HFFc6 (cell line): Measurements from ENCODE around the gene PPOX. TPM values are rescaled to one million over a fixed set of nuclear protein-coding genes. Genes with fewer than 3 reads are reported as not detected.

ENCODE experiments used
- DNase-seq: peaks from one replicate; pipeline ENCODE4 v3.0.0-alpha.2; 2018
- H3K27ac Mint-ChIP-seq: 2 replicates; pipeline ENCODE4 v1.8.0; 2020; ENCODE audit warnings: mild to moderate bottlenecking, mixed read lengths
- H3K27me3 Mint-ChIP-seq: 2 replicates; pipeline ENCODE4 v1.8.0; 2021; ENCODE audit warnings: mild to moderate bottlenecking, moderate library complexity, mixed read lengths; ENCODE audit not compliant: insufficient read depth
- H3K36me3 Mint-ChIP-seq: 2 replicates; pipeline ENCODE4 v1.8.0; 2021; ENCODE audit warnings: low read depth, mixed read lengths
- H3K4me1 Mint-ChIP-seq: 2 replicates; pipeline ENCODE4 v1.8.0; 2020; ENCODE audit warnings: low read depth, mixed read lengths
- H3K4me3 Mint-ChIP-seq: 2 replicates; pipeline ENCODE4 v1.8.0; 2020; ENCODE audit warnings: mild to moderate bottlenecking, moderate library complexity, mixed read lengths
- H3K9me3 Mint-ChIP-seq: 2 replicates; pipeline ENCODE4 v1.8.0; 2020; ENCODE audit warnings: mild to moderate bottlenecking, mixed read lengths
- total RNA-seq, 6 experiments: library from RNA; stranded (reverse); fragmentation: NEBNext Ultra II Directional; extraction: Animal tissue kit (Norgen Biotek cat#: 25700); gene quantifications; 2 replicates in 1 of 6; 3 replicates in 5 of 6; pipeline ENCODE4 v1.2.3, GENCODE V29; 2021
- TF ChIP-seq, protein P1 (sequence below): fragments of 200-600 bp; sonication (generic); IDR thresholded peaks from 2 replicates; pipeline ENCODE4 v1.5.0; 2021; ENCODE audit warnings: antibody characterized with exemption, mild to moderate bottlenecking

The PPOX gene
- total RNA-seq, 6 experiments from 2014 or later: 11.8 to 15.2 (median 13.5) TPM

GRCh38 chr1:161131523-161132409 is 34.5 kb upstream of the PPOX start:
- Mint-ChIP-seq H3K27me3 (0 out of 2 replicates have a peak, but pooled peaks cover 1% of the 10 kb centered on the region), H3K36me3 (peaks cover 32% of the 10 kb centered on the region), H3K4me3 (no peak overlapping the region), H3K9me3 (no peaks in the 10 kb centered on the region), H3K27ac (no peak overlapping the region), H3K4me1 (peaks cover 31% of the 10 kb centered on the region)
- DNase-seq: peak; percentile 33
- TF ChIP-seq, protein P1, sequence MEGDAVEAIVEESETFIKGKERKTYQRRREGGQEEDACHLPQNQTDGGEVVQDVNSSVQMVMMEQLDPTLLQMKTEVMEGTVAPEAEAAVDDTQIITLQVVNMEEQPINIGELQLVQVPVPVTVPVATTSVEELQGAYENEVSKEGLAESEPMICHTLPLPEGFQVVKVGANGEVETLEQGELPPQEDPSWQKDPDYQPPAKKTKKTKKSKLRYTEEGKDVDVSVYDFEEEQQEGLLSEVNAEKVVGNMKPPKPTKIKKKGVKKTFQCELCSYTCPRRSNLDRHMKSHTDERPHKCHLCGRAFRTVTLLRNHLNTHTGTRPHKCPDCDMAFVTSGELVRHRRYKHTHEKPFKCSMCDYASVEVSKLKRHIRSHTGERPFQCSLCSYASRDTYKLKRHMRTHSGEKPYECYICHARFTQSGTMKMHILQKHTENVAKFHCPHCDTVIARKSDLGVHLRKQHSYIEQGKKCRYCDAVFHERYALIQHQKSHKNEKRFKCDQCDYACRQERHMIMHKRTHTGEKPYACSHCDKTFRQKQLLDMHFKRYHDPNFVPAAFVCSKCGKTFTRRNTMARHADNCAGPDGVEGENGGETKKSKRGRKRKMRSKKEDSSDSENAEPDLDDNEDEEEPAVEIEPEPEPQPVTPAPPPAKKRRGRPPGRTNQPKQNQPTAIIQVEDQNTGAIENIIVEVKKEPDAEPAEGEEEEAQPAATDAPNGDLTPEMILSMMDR: no peak

GRCh38 chr1:161132410-161133219 is 33.6 kb upstream of the PPOX start, which contains the start of gene DEDD:
DEDD (minus strand) TSS chr1:161132667; CDS start chr1:161124462, 8,205 bp downstream.
- no peaks in the 10 kb centered on the region for H3K9me3 Mint-ChIP-seq
- no peak within 1 kb of the TSS for H3K27ac Mint-ChIP-seq
- H3K4me3 Mint-ChIP-seq: no peak within 1 kb of the TSS
- 0 out of 2 replicates have a peak, but pooled peaks cover 1% of the 10 kb centered on the region for H3K27me3 Mint-ChIP-seq
- peak; percentile 97 for DNase-seq
- peaks cover 23% of the 10 kb centered on the region; the same call in 1 of the 2 replicates for H3K36me3 Mint-ChIP-seq
- H3K4me1 Mint-ChIP-seq: peaks cover 24% of the 10 kb centered on the region
- TF ChIP-seq, protein P1: peak; percentile 37; the same call in 1 of the 2 replicates

DNA sequence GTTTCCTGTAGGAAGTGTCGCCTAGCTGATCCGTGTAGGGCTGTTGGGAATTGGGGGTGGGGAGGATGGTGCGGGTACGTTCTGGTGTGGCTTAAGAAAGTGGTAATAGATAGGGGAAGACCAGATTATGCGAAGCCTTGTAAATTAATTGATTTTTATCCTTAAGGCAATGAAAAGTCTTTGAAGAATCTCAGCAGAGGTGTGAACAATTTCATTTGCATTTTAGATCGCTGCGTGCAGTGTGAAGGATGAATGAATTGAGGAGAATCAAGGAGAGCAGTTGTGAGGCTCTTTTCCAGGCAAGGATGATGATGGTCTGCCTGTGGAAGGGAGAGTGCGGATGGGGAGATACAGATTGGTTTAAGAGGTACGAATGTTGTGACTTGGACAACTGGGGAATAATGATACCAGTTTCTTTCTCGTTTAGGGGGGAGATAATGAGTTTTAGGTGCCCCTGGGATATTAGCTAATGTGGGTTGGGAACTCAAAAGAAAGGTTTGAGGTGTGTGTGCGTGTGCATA is 32.9 kb upstream of the PPOX start:
- TF ChIP-seq, protein P1: no peak
- Mint-ChIP-seq H3K36me3 (peaks cover 19% of the 10 kb centered on the region; the same call in 1 of the 2 replicates), H3K9me3 (no peaks in the 10 kb centered on the region), H3K27ac (no peak overlapping the region), H3K4me1 (peaks cover 28% of the 10 kb centered on the region), H3K27me3 (0 out of 2 replicates have a peak, but pooled peaks cover 1% of the 10 kb centered on the region), H3K4me3 (no peak overlapping the region)
- DNase-seq: no peak

GRCh38 chr1:161137881-161138280 is 28.3 kb upstream of the PPOX start:
- 0 out of 2 replicates have a peak overlapping the region, but pooled peaks have one; percentile 7 for H3K27ac Mint-ChIP-seq
- H3K27me3 Mint-ChIP-seq: no peaks in the 10 kb centered on the region
- H3K4me1 Mint-ChIP-seq: peaks cover 10% of the 10 kb centered on the region; the same call in 1 of the 2 replicates
- no peak for DNase-seq
- H3K4me3 Mint-ChIP-seq: no peak overlapping the region
- H3K9me3 Mint-ChIP-seq: no peaks in the 10 kb centered on the region
- H3K36me3 Mint-ChIP-seq: 0 out of 2 replicates have a peak, but pooled peaks cover 4% of the 10 kb centered on the region
- TF ChIP-seq, protein P1: no peak

DNA sequence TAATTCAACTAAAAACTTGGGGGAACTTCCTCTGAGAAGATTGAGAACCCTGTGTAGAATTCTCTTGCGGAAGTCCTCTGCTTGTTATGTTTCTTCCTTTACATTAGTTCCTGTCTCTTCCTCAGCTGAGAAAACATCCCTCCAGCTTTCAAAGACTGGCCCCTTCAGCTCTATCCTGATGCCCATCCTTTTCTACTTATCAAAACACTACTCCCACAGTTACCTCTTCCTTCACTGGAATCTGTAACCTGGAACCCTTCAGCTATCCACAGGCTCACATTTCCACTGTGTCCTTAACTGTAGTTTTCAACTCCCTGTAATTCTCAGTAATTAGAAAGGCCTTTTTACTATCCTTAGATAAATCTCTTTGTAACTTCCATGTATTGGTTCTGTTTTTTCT is 27.8 kb upstream of the PPOX start:
- Mint-ChIP-seq H3K27ac (peak overlapping the region; percentile 14; the same call in 1 of the 2 replicates), H3K9me3 (no peaks in the 10 kb centered on the region), H3K36me3 (0 out of 2 replicates have a peak, but pooled peaks cover 4% of the 10 kb centered on the region), H3K4me3 (no peak overlapping the region), H3K4me1 (peaks cover 10% of the 10 kb centered on the region; the same call in 1 of the 2 replicates), H3K27me3 (no peaks in the 10 kb centered on the region)
- no peak for DNase-seq
- TF ChIP-seq, protein P1: no peak
